ENCODE results near the gene TMEFF2. TPM values are rescaled to one million over a fixed set of nuclear protein-coding genes. Genes with fewer than 3 reads are reported as not detected.

The TMEFF2 gene
- total and polyA plus RNA-seq, 2 of the 4 experiments (the other 2 are of a cell fraction) = 1.3 to 3.0 TPM

- H2BK5ac ChIP-seq (ENCODE audit: low read depth, low read length, poor library complexity, severe bottlenecking) = no peak overlapping the region
- no peaks in the 10 kb centered on the region for H3K9me3 ChIP-seq (ENCODE audit: control insufficient read depth, insufficient read depth, low read length)
- H3K23ac ChIP-seq (ENCODE audit: low read depth, low read length) = no peak overlapping the region
- H4K5ac ChIP-seq (ENCODE audit: low read depth, low read length) = no peak overlapping the region
- H2BK20ac ChIP-seq (ENCODE audit: low read depth, low read length) = no peak overlapping the region
- no peak overlapping the region for H3K4ac ChIP-seq (ENCODE audit: low read depth, low read length)
- H3K9me1 ChIP-seq (ENCODE audit: insufficient read depth, low read length) = no peaks in the 10 kb centered on the region
- DNase-seq = peak; percentile 31
- in situ Hi-C loops (cut with MboI; ENCODE audit: low sequenced_read_pairs) (no loop called here), dilution Hi-C loops (cut with HindIII; ENCODE audit: low sequenced_read_pairs, unreplicated experiment) (no loop called here), intact Hi-C loops (cut with micrococcal nuclease) (no loop called here)
- no TSS peak for BruUV-seq (replicated peaks)
- ATAC-seq (ENCODE audit: low read depth) = no peak
- H4K91ac ChIP-seq (ENCODE audit: insufficient read depth, low read depth, low read length) = no peak overlapping the region
- no peak overlapping the region for H2AK5ac ChIP-seq (ENCODE audit: low read depth, low read length)
- H3K9ac ChIP-seq (ENCODE audit: low read depth, low read length) = no peak overlapping the region
- H3K27ac ChIP-seq (ENCODE audit: insufficient read depth, low read length) = no peak overlapping the region
- no peak overlapping the region for H2AFZ ChIP-seq (replicated peaks; ENCODE audit: low read length, poor library complexity)
- H3K56ac ChIP-seq (ENCODE audit: extremely low read depth, insufficient read depth, low read length) = no peak overlapping the region
- H3K4me1 ChIP-seq (ENCODE audit: control insufficient read depth, insufficient read depth, low read length) = 0 out of 2 replicates have a peak, but pooled peaks cover 4% of the 10 kb centered on the region
- no peaks in the 10 kb centered on the region for H3K27me3 ChIP-seq (ENCODE audit: control insufficient read depth, insufficient read depth, low read length)
- 0 out of 2 replicates have a peak overlapping the region, but pooled peaks have one; percentile 55 for H3K4me2 ChIP-seq (ENCODE audit: low read depth, low read length)
- no peak overlapping the region for H2AK9ac ChIP-seq (replicated peaks; ENCODE audit: low read depth, low read length, poor library complexity)
- no peak overlapping the region for H3K18ac ChIP-seq (ENCODE audit: low read depth, low read length)
- H3K4me3 ChIP-seq (ENCODE audit: insufficient read depth, low read depth, low read length) = no peak overlapping the region
- H4K20me1 ChIP-seq (ENCODE audit: insufficient read depth, low read length) = no peaks in the 10 kb centered on the region
- H2BK15ac ChIP-seq (ENCODE audit: low read depth, low read length) = no peak overlapping the region
- H3K14ac ChIP-seq (replicated peaks; ENCODE audit: low read depth, low read length) = no peak overlapping the region
- TF ChIP-seq SMC3 (IDR thresholded peaks at IDR 0.05; ENCODE audit: low read depth, low read length) = no peak
- no peak for TF ChIP-seq POLR2A (IDR thresholded peaks at IDR 0.05; ENCODE audit: low read depth, low read length)
- no peak for TF ChIP-seq RAD21 (IDR thresholded peaks at IDR 0.05; ENCODE audit: low read length)
- no peak for TF ChIP-seq BHLHE40 (IDR thresholded peaks at IDR 0.05; ENCODE audit: low read depth, low read length)
- TF ChIP-seq NFE2L2 (IDR thresholded peaks at IDR 0.05; ENCODE audit: low read depth, low read length) = no peak
- no peak for TF ChIP-seq ELK1 (IDR thresholded peaks at IDR 0.05; ENCODE audit: borderline replicate concordance, low read depth, low read length)
- TF ChIP-seq FOS (IDR thresholded peaks at IDR 0.05; ENCODE audit: low read depth, low read length) = no peak
- no peak for TF ChIP-seq CHD1 (IDR thresholded peaks at IDR 0.05; ENCODE audit: low read depth, low read length)
- TF ChIP-seq RCOR1 (IDR thresholded peaks at IDR 0.05; ENCODE audit: insufficient replicate concordance, low read length) = no peak
- no peak for TF ChIP-seq MAFK (IDR thresholded peaks at IDR 0.05; ENCODE audit: low read depth, low read length)
- no peak for TF ChIP-seq RFX5 (IDR thresholded peaks at IDR 0.05; ENCODE audit: low read depth, low read length)
- TF ChIP-seq MAZ (IDR thresholded peaks at IDR 0.05; ENCODE audit: borderline replicate concordance, low read depth, low read length) = no peak
- TF ChIP-seq MXI1 (IDR thresholded peaks at IDR 0.05; ENCODE audit: borderline replicate concordance, low read depth, low read length) = no peak
- TF ChIP-seq CEBPB (IDR thresholded peaks at IDR 0.05; ENCODE audit: low read depth, low read length) = no peak
- TF ChIP-seq CTCF (conservative IDR thresholded peaks at IDR 0.05; ENCODE audit: low read depth, low read length) = no peak
- no peak for TF ChIP-seq USF2 (IDR thresholded peaks at IDR 0.05; ENCODE audit: low read depth, low read length)
- no CpG with 5 or more reads among the region's 1 CpG for WGBS, 2 experiments (ENCODE audit: extremely low coverage in 2 of 2, insufficient read length in 1 of 2)
- H4K8ac ChIP-seq (ENCODE audit: low read depth in 2 of 2, low read length in 2 of 2) = no peak overlapping the region
- POLR2A ChIA-PET (ENCODE audit: unreplicated experiment) = no interaction called here
- H3K79me1 ChIP-seq (ENCODE audit: low read depth in 1 of 2, low read length in 2 of 2) = no peaks in the 10 kb centered on the region
- H2BK120ac ChIP-seq (ENCODE audit: low read depth, low read length) = no peak overlapping the region
- no peaks in the 10 kb centered on the region for H3K36me3 ChIP-seq (ENCODE audit: control insufficient read depth, insufficient read depth, low read length)
- CTCF ChIA-PET = no interaction called here
These were observed 233.2 kb downstream of the TMEFF2 start for GRCh38 chr2:191961556-191961955.

Data from IMR-90 (cell line).